RPMI7951 (cell line): ENCODE results near the gene ZSCAN12. TPM values are rescaled to one million over a fixed set of nuclear protein-coding genes. Genes with fewer than 3 reads are reported as not detected.
A peak's percentile ranks its signal among the peaks of the same experiment; 100 is the strongest.
"Not testable (repeated sequence)": the region's sequence is repeated elsewhere in the genome, so short reads cannot be mapped to it uniquely, and the experiment has no call there.

Experiments used
- DNase-seq: peaks from one replicate; pipeline ENCODE4 v3.0.0-alpha.2; 2012; ENCODE audit warnings: low read depth
- total RNA-seq: library from RNA; depleted of rRNA; stranded (reverse); fragments of >200 nt; shearing (Covaris generic); gene quantifications from 2 replicates; pipeline ENCODE4 v1.2.3, GENCODE V29; 2014; rRNA removed

Gene ZSCAN12
- 4.6 and 5.3 TPM in 2 replicates for total RNA-seq

DNA sequence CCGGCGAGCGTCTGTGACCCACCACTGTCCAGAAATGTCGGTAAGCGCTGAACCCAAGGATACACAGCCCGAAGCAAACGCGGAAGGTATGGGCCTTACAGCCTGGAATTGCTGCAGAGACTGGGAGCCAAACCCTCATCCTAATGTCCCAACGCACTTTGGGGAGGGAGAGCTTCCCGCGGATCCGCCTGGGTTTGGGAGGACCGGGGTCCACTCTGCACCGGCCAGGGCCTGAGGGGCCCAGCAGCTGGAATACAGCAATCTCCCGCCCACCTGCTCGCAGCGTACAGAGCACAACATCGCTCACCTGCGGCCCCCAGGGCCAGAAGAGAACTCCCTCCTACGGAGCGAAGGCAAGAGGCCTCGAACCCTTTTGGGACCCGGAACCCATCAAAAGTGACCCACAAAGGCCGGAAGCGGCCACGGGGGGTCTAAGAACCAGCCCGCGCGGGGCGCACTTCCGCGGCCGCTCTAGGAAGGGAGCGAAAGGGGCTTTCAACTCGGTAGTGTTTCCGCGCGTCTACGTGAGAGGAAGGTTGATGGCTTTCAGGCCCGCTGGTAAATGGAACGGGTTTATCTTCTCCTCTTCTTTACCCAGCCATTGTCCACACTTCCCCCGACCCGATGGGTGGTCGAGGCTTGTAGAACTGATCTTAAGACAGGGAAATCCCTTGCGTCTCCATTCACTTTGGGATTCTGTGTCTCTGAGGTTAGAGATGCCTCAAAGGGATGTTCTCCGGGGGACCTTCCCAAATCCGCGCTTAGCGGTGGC is at the start of gene ZSCAN12:
TSS of gene ZSCAN12 (minus strand) at position 398 of the 772 bp plus-strand sequence. CDS start 1,342 bp downstream, outside the sequence.
- DNase-seq, result peak; percentile 89

DNA sequence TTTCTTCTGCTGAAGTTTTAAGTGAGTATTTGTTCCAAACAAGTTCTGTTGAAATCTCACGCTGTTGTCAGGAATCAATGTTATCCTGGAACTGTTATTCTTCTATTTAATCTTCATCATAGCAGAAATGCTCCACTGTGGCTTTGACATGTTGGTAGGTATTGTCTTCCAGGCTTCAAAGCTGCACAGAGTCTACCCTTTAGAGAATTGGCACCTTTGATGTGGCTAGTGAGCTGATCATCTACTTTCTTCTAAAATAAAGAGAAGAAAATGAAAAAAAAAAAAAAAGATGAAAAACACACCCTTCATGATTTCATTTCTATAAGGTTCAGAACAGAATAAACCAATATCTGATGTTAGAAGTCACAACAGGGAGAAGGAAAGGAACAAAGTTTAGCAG is 49.5 kb upstream of the ZSCAN12 start:
- no peak for DNase-seq

GRCh38 chr6:28447512-28447906 is 48.0 kb upstream of the ZSCAN12 start:
- not testable (repeated sequence) for DNase-seq

- peak; percentile 7 for DNase-seq
Observed at GRCh38 chr6:28446818-28447511, 47.4 kb upstream of the ZSCAN12 start.

DNA sequence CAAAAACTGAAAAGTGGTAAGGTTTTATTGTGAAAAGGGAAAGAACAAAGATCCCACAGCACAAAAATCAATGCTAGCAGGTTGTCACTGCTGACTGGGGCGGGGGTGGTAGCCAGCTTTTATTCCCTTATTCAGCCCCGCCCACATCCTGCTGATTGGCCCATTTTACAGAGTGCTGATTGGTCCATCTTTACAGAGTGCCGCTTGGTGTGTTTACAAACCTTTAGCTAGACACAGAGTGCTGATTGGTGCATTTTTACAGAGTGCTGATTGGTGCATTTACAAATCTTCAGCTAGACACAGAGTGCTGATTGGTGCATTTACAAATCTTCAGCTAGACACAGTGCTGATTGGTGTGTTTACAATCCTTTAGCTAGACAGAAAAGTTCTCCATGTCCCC is 45.2 kb upstream of the ZSCAN12 start:
- DNase-seq, result peak; percentile 29

DNA sequence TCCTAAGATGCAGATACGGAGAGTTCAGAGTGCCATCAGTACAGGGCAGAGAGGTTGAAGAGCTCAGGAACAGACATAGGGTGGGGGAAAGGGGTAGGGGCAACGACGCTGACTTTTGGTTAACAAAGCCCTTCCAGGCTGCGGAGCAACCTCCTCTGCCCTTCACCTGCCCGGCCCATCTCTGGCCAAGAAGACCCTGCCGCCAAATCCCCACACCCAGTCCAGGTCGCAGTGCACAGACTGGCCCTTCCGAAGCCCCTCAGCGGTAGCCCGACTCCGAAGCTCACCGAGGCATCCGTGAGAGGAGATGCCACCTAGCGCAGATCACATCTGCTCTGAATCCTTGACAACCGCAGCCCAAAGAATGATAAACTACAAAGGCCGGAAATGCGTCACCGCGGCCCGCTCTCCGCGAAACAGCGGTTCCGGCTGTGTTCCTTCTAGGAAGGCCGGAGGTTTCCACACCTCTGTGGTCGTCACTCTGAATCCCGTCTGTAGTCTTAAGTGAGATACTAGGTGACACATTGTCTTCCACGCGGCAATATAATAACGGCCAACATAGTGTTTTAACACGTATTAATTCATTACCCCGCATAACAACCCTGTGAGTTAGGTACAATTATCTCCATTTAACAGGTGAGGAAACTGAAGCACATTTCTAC is 43.7 kb upstream of the ZSCAN12 start, which contains the start of gene ZSCAN23:
TSS of gene ZSCAN23 (minus strand) at position 380 of the 662 bp plus-strand sequence. CDS start 7,225 bp downstream, outside the sequence.
- peak; percentile 91 for DNase-seq

- no peak for DNase-seq
Observed at GRCh38 chr6:28442586-28442985, 43.0 kb upstream of the ZSCAN12 start.

DNA sequence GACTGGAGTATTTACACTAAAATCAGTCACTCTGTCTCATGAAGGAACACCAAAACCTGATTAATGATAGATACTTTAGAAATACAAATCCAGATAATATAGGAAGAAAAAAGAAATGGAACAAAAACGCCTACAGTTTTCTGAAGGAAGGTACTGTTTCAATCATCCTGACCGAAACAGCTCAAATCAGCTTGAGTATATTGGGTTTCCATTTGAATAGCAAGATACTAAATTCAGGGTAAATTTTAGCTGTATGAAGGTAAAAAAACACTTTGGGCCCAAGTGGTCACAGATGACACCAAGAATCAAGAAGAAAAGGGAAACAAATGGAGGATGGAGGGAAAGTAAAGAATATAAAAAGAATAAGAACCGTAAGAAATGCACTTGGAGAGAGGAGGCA is 36.9 kb upstream of the ZSCAN12 start:
- no peak for DNase-seq

DNA sequence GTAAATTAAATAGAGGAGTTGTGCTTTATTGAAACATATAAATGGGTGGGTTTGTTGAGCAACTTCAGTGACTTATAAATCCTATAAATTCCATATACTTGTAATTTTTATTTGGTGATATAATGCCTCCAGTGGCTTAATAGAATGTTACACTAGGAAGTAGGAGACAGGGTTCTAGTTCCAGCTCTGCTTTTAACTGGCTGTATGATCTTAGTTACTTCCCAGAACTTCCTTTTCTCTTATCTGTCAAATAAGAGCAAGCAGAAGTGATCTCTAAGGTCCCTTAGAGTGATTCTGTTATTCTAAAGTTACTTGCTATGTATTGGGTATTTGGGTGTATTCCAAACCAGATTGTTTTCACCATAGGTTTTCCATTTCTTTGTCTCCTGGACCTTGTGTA is 33.6 kb upstream of the ZSCAN12 start:
- no peak for DNase-seq

GRCh38 chr6:28429781-28430180 is 30.2 kb upstream of the ZSCAN12 start:
- DNase-seq, result no peak

DNA sequence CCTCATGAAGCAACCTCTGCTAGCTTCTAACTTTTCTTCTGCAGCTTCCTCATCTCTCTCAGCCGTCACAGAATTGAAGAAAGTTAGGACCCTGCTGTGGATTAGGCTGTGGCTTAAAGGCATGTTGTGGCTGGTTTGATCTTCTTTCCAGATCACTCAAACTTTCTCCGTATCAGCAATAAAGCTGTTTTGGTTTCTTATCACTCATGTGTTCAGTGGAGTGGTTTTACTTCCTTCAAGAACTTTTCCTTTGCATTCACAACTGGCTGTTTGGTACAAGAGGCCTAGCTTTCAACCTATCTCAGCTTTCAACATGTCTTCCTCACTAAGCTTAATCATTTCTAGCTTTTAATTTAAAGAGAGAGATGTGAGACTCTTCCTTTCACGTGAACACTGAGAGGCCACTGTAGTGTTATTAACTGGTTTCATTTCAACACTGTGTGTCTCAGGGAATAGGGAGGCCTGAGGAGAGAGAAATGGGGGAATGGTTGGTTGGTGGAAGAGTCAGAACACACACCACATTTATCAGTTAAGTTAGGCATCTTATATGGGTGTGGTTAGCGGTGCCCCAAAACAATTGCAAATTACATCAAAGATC is 26.5 kb upstream of the ZSCAN12 start:
- no peak for DNase-seq

- DNase-seq, result no peak
Observed at GRCh38 chr6:28424163-28424562, 24.6 kb upstream of the ZSCAN12 start.

- no peak for DNase-seq
Observed at GRCh38 chr6:28423546-28423945, 24.0 kb upstream of the ZSCAN12 start.

GRCh38 chr6:28413681-28414080 is 14.1 kb upstream of the ZSCAN12 start:
- DNase-seq, result no peak

GRCh38 chr6:28410767-28411166 is 11.2 kb upstream of the ZSCAN12 start:
- no peak for DNase-seq

- DNase-seq, result no peak
Observed at GRCh38 chr6:28408076-28408802, 8.7 kb upstream of the ZSCAN12 start.

DNA sequence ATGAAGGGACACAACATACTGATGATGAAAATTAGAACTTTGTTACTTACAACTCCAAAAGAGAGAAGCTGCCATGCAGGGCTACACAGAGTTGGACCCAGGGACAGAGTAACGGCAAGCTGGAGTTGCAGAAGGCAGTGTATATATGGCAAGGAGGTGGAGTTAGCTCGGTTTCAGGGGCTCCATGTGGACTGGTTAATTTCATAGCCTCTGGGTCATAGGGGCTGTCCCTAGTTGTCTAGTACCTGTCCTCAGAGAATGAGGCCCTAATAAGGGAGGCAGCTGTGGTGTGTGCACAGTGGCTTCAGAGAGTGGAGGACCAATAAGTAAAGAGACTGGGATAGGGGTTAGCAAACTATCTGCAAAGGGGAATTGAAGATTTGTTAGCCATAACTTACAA is 7.9 kb upstream of the ZSCAN12 start:
- DNase-seq, result no peak

DNA sequence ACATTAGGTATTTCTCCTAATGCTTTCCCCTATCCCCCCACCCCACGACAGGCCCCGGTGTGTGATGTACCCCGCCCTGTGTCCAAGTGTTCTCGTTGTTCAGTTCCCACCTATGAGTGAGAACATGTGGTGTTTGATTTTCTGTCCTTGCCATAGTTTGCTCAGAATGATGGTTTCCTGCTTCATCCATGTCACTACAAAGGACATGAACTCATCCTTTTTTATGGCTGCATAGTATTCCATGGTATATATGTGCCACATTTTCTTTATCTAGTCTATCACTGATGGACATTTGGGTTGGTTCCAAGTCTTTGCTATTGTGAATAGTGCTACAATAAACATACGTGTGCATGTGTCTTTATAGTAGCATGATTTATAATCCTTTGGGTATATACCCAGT is 4.4 kb upstream of the ZSCAN12 start:
- not testable (repeated sequence) for DNase-seq

- no peak for DNase-seq
Observed at GRCh38 chr6:28402197-28402596, 2.6 kb upstream of the ZSCAN12 start.

DNA sequence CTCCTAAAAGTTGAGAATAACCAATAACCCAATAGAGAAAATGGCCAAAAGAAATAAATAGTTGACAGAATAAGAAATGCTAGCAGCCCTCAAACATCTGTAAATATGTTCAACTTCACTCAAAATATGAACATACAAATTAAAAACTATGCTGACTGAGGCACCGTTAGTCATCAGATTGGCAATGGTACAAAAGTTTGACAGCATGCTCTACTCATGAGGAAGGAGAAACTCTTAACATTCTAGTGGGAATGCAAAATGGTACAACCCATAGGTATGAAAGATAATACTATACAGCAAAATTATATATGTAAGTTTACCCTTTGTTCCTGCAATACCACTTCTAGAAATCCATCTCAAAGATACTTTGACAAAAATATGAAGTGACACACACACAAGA is 1.6 kb upstream of the ZSCAN12 start:
- peak; percentile 18 for DNase-seq

GRCh38 chr6:28400122-28400451 is 540 bp upstream of the ZSCAN12 start:
- no peak for DNase-seq

- DNase-seq, result no peak
Observed at GRCh38 chr6:28395918-28396317, 3.6 kb downstream of the ZSCAN12 start.
